IMR-90 (cell line): Measurements from ENCODE around the gene ERICH2. TPM values are rescaled to one million over a fixed set of nuclear protein-coding genes. Genes with fewer than 3 reads are reported as not detected.

ENCODE experiments used
- ATAC-seq: fragments of 200-7000 bp; cut with Tn5 transposase; 2 replicates; pipeline ENCODE4 v1.9.1; 2020; ENCODE audit warnings: low read depth, mild to moderate bottlenecking, moderate library complexity
- BruUV-seq: library from RNA; stranded (reverse); fragments of 400-500 nt; replicated peaks from 2 replicates; lab custom pipeline; 2021; lab: Mats Ljungman, UMichigan
- CTCF ChIA-PET: fragments of 300-600 bp; formaldehyde crosslinking; extraction: SDS; loops from one replicate; lab custom pipeline; 2021; ENCODE audit warnings: antibody characterized with exemption; lab: Yijun Ruan, JAX
- POLR2A ChIA-PET: fragments of 300-600 bp; sonication (Branson Sonifier 250); formaldehyde crosslinking; loops from one replicate; lab custom pipeline; 2022; ENCODE audit warnings: antibody characterized with exemption; ENCODE audit not compliant: unreplicated experiment; lab: Charles Lee
- DNase-seq: peaks from one replicate; pipeline ENCODE4 v3.0.0; 2013
- H2AFZ ChIP-seq: replicated peaks from 2 replicates; pipeline ENCODE3; 2013; ENCODE audit warnings: low read length, mild to moderate bottlenecking; ENCODE audit not compliant: poor library complexity
- H2AK5ac ChIP-seq: 2 replicates; pipeline ENCODE4 v1.6.1; 2013; ENCODE audit warnings: low read depth, low read length, inconsistent platforms
- H2AK9ac ChIP-seq: replicated peaks from 2 replicates; pipeline ENCODE3; 2013; ENCODE audit warnings: mild to moderate bottlenecking, low read depth, low read length, moderate library complexity; ENCODE audit not compliant: poor library complexity
- H2BK120ac ChIP-seq: 2 replicates; pipeline ENCODE4 v1.6.1; 2013; ENCODE audit warnings: low read depth, low read length, inconsistent platforms
- H2BK15ac ChIP-seq: 3 replicates; pipeline ENCODE4 v1.6.1; 2013; ENCODE audit warnings: low read depth, low read length, inconsistent platforms
- H2BK20ac ChIP-seq: 2 replicates; pipeline ENCODE4 v1.6.1; 2013; ENCODE audit warnings: low read depth, mild to moderate bottlenecking, inconsistent platforms, low read length, moderate library complexity
- H2BK5ac ChIP-seq: 2 replicates; pipeline ENCODE4 v1.6.1; 2013; ENCODE audit warnings: mild to moderate bottlenecking, low read depth, low read length, inconsistent platforms; ENCODE audit not compliant: poor library complexity, severe bottlenecking
- H3K14ac ChIP-seq: replicated peaks from 2 replicates; pipeline ENCODE4 v1.6.1; 2013; ENCODE audit warnings: low read depth, low read length, inconsistent platforms
- H3K18ac ChIP-seq: 2 replicates; pipeline ENCODE4 v1.6.1; 2013; ENCODE audit warnings: low read depth, low read length, control low read depth
- H3K23ac ChIP-seq: 2 replicates; pipeline ENCODE4 v1.6.1; 2013; ENCODE audit warnings: low read depth, low read length, inconsistent platforms
- H3K27ac ChIP-seq: 2 replicates; pipeline ENCODE4 v1.5.1; 2013; ENCODE audit warnings: mild to moderate bottlenecking, control low read depth, low read length; ENCODE audit not compliant: insufficient read depth
- H3K27me3 ChIP-seq: 2 replicates; pipeline ENCODE4 v1.6.1; 2013; ENCODE audit warnings: low read length; ENCODE audit not compliant: control insufficient read depth, insufficient read depth
- H3K36me3 ChIP-seq: 2 replicates; pipeline ENCODE4 v1.6.1; 2013; ENCODE audit warnings: low read length, mixed read lengths; ENCODE audit not compliant: control insufficient read depth, insufficient read depth
- H3K4ac ChIP-seq: 2 replicates; pipeline ENCODE4 v1.6.1; 2013; ENCODE audit warnings: low read depth, low read length, inconsistent platforms
- H3K4me1 ChIP-seq: 2 replicates; pipeline ENCODE4 v1.6.1; 2013; ENCODE audit warnings: low read length, mixed read lengths; ENCODE audit not compliant: control insufficient read depth, insufficient read depth
- H3K4me2 ChIP-seq: 2 replicates; pipeline ENCODE4 v1.6.1; 2013; ENCODE audit warnings: low read depth, mild to moderate bottlenecking, control low read depth, low read length, moderate library complexity
- H3K4me3 ChIP-seq: 2 replicates; pipeline ENCODE4 v1.5.1; 2013; ENCODE audit warnings: low read depth, mild to moderate bottlenecking, control low read depth, low read length, moderate library complexity; ENCODE audit not compliant: insufficient read depth
- H3K56ac ChIP-seq: 2 replicates; pipeline ENCODE4 v1.6.1; 2013; ENCODE audit warnings: low read length, inconsistent platforms; ENCODE audit not compliant: insufficient read depth; ENCODE audit errors: extremely low read depth
- H3K79me1 ChIP-seq, 2 experiments: 2 replicates each; pipeline ENCODE4 v1.6.1; 2013; ENCODE audit warnings: low read length in 2 of 2, inconsistent platforms in 1 of 2, low read depth in 1 of 2
- H3K9ac ChIP-seq: 2 replicates; pipeline ENCODE4 v1.6.1; 2013; ENCODE audit warnings: low read depth, low read length, control low read depth
- H3K9me1 ChIP-seq: 2 replicates; pipeline ENCODE4 v1.6.1; 2013; ENCODE audit warnings: low read length, inconsistent platforms; ENCODE audit not compliant: insufficient read depth
- H3K9me3 ChIP-seq: 2 replicates; pipeline ENCODE4 v1.6.1; 2013; ENCODE audit warnings: low read length; ENCODE audit not compliant: control insufficient read depth, insufficient read depth
- H4K20me1 ChIP-seq: 2 replicates; pipeline ENCODE4 v1.6.1; 2013; ENCODE audit warnings: low read length, inconsistent platforms; ENCODE audit not compliant: insufficient read depth
- H4K5ac ChIP-seq: 2 replicates; pipeline ENCODE4 v1.6.1; 2013; ENCODE audit warnings: mild to moderate bottlenecking, low read depth, low read length, control low read depth
- H4K8ac ChIP-seq, 2 experiments: 2 replicates each; pipeline ENCODE4 v1.6.1; 2013; ENCODE audit warnings: low read depth in 2 of 2, low read length in 2 of 2, control low read depth in 1 of 2, inconsistent platforms in 1 of 2
- H4K91ac ChIP-seq: 2 replicates; pipeline ENCODE4 v1.6.1; 2013; ENCODE audit warnings: low read depth, low read length, inconsistent platforms; ENCODE audit not compliant: insufficient read depth
- BHLHE40 ChIP-seq: fragments of 150-350 bp; IDR thresholded peaks from 2 replicates; pipeline ENCODE4 v1.6.1; 2016; ENCODE audit warnings: mild to moderate bottlenecking, low read depth, low read length
- CEBPB ChIP-seq: IDR thresholded peaks from 2 replicates; pipeline ENCODE4 v1.6.1; 2012; ENCODE audit warnings: low read depth, low read length, improper control_type of control experiment
- CHD1 ChIP-seq: IDR thresholded peaks from 2 replicates; pipeline ENCODE4 v1.6.1; 2012; ENCODE audit warnings: low read depth, low read length, improper control_type of control experiment
- FOS ChIP-seq: fragments of 150-350 bp; IDR thresholded peaks from 2 replicates; pipeline ENCODE4 v1.6.1; 2016; ENCODE audit warnings: low read depth, low read length
- MAFK ChIP-seq: IDR thresholded peaks from 2 replicates; pipeline ENCODE4 v1.6.1; 2012; ENCODE audit warnings: low read depth, low read length, improper control_type of control experiment
- NFE2L2 ChIP-seq: fragments of 150-350 bp; IDR thresholded peaks from 2 replicates; pipeline ENCODE4 v1.6.1; 2016; ENCODE audit warnings: low read depth, mild to moderate bottlenecking, low read length
- RCOR1 ChIP-seq: IDR thresholded peaks from 2 replicates; pipeline ENCODE4 v1.6.1; 2012; ENCODE audit warnings: mild to moderate bottlenecking, low read length, improper control_type of control experiment; ENCODE audit not compliant: insufficient replicate concordance
- SMC3 ChIP-seq: fragments of 150-350 bp; IDR thresholded peaks from 2 replicates; pipeline ENCODE4 v1.6.1; 2016; ENCODE audit warnings: low read depth, mild to moderate bottlenecking, antibody characterized with exemption, low read length, moderate library complexity
- WGBS, 2 experiments: methylation state at CpG; one replicate each; pipeline versions ENCODE4 v1.1.5 to v1.1.7; 2013; ENCODE audit warnings: missing lambda C conversion rate in 2 of 2; ENCODE audit not compliant: insufficient read length in 1 of 2; ENCODE audit errors: extremely low coverage in 2 of 2; 5-methylcytosine and 5-hydroxymethylcytosine counted together
- dilution Hi-C: fragments of 300-500 bp; cut with HindIII; formaldehyde crosslinking; loops from one replicate; pipeline ENCODE4 v1.14.3; 2018; ENCODE audit warnings: low sequenced_read_pairs; ENCODE audit not compliant: unreplicated experiment
- in situ Hi-C: fragments of 300-500 bp; cut with MboI; formaldehyde crosslinking; loops from 3 replicates; pipeline ENCODE4 v1.14.3; 2019; ENCODE audit warnings: low sequenced_read_pairs, inconsistent platforms, mixed read lengths
- intact Hi-C: fragments of 100-400 bp; cut with micrococcal nuclease; formaldehyde crosslinking; loops from 2 replicates; pipeline ENCODE4 v1.10.0; 2022
- polyA plus RNA-seq, 3 experiments: library from polyadenylated mRNA; depleted of rRNA; stranded (reverse); fragments of >200 nt; gene quantifications; 2 replicates each; pipeline ENCODE4 v1.2.3, GENCODE V29; 2012; ENCODE audit warnings: low replicate concordance in 1 of 3
- total RNA-seq: library from RNA; depleted of rRNA; stranded (reverse); fragments of >200 nt; gene quantifications from 2 replicates; pipeline ENCODE4 v1.2.3, GENCODE V29; 2012
- TF ChIP-seq, protein P1 (sequence below): fragments of 150-350 bp; IDR thresholded peaks from 2 replicates; pipeline ENCODE4 v1.6.1; 2016; ENCODE audit warnings: low read depth, mild to moderate bottlenecking, low read length, moderate library complexity, borderline replicate concordance
- TF ChIP-seq, protein P2 (sequence below): conservative IDR thresholded peaks from 2 replicates; pipeline ENCODE4 v1.5.1; 2012; ENCODE audit warnings: mild to moderate bottlenecking, low read depth, low read length, improper control_type of control experiment
- TF ChIP-seq, protein P3 (sequence below): fragments of 150-350 bp; IDR thresholded peaks from 2 replicates; pipeline ENCODE4 v1.6.1; 2017; ENCODE audit warnings: mild to moderate bottlenecking, antibody characterized with exemption, low read length, low read depth

Gene ERICH2
- total and polyA plus RNA-seq, 2 of the 4 experiments (the other 2 are of a cell fraction): not detected

DNA sequence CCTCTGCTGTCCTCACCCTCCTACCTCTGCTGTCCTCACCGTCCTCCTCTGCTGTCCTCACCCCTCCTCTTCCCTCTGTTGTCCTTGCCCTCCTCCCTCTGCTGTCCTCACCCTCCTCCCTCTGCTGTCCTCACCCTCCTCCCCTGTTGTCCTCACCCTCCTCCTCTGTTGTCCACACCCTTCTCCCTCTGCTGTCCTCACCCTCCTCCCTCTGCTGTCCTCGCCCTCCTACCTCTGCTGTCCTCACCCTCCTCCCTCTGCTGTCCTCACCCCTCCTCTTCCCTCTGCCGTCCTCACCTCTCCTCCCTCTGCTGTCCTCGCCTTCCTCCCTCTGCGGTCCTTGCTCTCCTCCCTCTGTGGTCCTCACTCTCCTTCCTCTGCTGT, 58.3 kb downstream of the ERICH2 start:
- CTCF ChIA-PET: no interaction called here

More for the DNA sequence above, 58.3 kb downstream of the ERICH2 start:
- Histone ChIP-seq H3K56ac (no peak overlapping the region), H3K9me1 (no peaks in the 10 kb centered on the region), H3K36me3 (no peaks in the 10 kb centered on the region), H3K27ac (no peak overlapping the region), H3K4me1 (no peaks in the 10 kb centered on the region), H3K4me2 (no peak overlapping the region), H4K91ac (no peak overlapping the region), H3K27me3 (peaks cover 28% of the 10 kb centered on the region), H3K4ac (no peak overlapping the region), H2AFZ (no peak overlapping the region), H3K23ac (no peak overlapping the region), H3K14ac (no peak overlapping the region), H3K18ac (no peak overlapping the region), H2BK20ac (no peak overlapping the region), H2AK5ac (no peak overlapping the region), H4K20me1 (no peaks in the 10 kb centered on the region), H2BK5ac (no peak overlapping the region), H3K9ac (no peak overlapping the region), H3K4me3 (no peak overlapping the region), H3K9me3 (no peaks in the 10 kb centered on the region), H2AK9ac (no peak overlapping the region), H4K5ac (no peak overlapping the region), H2BK15ac (no peak overlapping the region), H2BK120ac (no peak overlapping the region), H4K8ac (no peak overlapping the region), H3K79me1 (no peaks in the 10 kb centered on the region)
- no peak for ATAC-seq
- no peak for DNase-seq
- in situ Hi-C loops (no loop called here), intact Hi-C loops (no loop called here), dilution Hi-C loops (no loop called here)
- TF ChIP-seq, protein P1, sequence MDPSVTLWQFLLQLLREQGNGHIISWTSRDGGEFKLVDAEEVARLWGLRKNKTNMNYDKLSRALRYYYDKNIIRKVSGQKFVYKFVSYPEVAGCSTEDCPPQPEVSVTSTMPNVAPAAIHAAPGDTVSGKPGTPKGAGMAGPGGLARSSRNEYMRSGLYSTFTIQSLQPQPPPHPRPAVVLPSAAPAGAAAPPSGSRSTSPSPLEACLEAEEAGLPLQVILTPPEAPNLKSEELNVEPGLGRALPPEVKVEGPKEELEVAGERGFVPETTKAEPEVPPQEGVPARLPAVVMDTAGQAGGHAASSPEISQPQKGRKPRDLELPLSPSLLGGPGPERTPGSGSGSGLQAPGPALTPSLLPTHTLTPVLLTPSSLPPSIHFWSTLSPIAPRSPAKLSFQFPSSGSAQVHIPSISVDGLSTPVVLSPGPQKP: no peak
- TF ChIP-seq SMC3 (no peak), FOS (no peak), BHLHE40 (no peak), MAFK (no peak), NFE2L2 (no peak), CHD1 (no peak), CEBPB (no peak), RCOR1 (no peak)
- TF ChIP-seq, protein P2, sequence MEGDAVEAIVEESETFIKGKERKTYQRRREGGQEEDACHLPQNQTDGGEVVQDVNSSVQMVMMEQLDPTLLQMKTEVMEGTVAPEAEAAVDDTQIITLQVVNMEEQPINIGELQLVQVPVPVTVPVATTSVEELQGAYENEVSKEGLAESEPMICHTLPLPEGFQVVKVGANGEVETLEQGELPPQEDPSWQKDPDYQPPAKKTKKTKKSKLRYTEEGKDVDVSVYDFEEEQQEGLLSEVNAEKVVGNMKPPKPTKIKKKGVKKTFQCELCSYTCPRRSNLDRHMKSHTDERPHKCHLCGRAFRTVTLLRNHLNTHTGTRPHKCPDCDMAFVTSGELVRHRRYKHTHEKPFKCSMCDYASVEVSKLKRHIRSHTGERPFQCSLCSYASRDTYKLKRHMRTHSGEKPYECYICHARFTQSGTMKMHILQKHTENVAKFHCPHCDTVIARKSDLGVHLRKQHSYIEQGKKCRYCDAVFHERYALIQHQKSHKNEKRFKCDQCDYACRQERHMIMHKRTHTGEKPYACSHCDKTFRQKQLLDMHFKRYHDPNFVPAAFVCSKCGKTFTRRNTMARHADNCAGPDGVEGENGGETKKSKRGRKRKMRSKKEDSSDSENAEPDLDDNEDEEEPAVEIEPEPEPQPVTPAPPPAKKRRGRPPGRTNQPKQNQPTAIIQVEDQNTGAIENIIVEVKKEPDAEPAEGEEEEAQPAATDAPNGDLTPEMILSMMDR: no peak
- TF ChIP-seq, protein P3, sequence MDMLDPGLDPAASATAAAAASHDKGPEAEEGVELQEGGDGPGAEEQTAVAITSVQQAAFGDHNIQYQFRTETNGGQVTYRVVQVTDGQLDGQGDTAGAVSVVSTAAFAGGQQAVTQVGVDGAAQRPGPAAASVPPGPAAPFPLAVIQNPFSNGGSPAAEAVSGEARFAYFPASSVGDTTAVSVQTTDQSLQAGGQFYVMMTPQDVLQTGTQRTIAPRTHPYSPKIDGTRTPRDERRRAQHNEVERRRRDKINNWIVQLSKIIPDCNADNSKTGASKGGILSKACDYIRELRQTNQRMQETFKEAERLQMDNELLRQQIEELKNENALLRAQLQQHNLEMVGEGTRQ: no peak
- 43% methylated on average over 5 of the region's 5 CpGs; no CpG with 5 or more reads in 1 of the 2 experiments for WGBS, 2 experiments
- BruUV-seq: no TSS peak
- POLR2A ChIA-PET: no interaction called here
